IPS-15b (cell line): ENCODE data around the gene ATP1B2.
A peak's percentile ranks its signal among the peaks of the same experiment; 100 is the strongest.

Experiments
- H3K27me3 ChIP-seq: one replicate; pipeline ENCODE4 v1.6.1; 2013; ENCODE audit warnings: low read length; ENCODE audit not compliant: control insufficient read depth, insufficient read depth
- H3K36me3 ChIP-seq: one replicate; pipeline ENCODE4 v1.6.1; 2013; ENCODE audit warnings: low read length; ENCODE audit not compliant: control insufficient read depth, insufficient read depth
- H3K4me1 ChIP-seq: one replicate; pipeline ENCODE4 v1.6.1; 2013; ENCODE audit warnings: mild to moderate bottlenecking, low read length; ENCODE audit not compliant: control insufficient read depth, insufficient read depth
- H3K4me3 ChIP-seq: one replicate; pipeline ENCODE4 v1.5.1; 2013; ENCODE audit warnings: low read depth, low read length
- H3K9ac ChIP-seq: one replicate; pipeline ENCODE4 v1.6.1; 2013; ENCODE audit warnings: low read depth, mild to moderate bottlenecking, low read length
- H3K9me3 ChIP-seq: one replicate; pipeline ENCODE4 v1.6.1; 2013; ENCODE audit warnings: mild to moderate bottlenecking, low read length; ENCODE audit not compliant: control insufficient read depth, insufficient read depth

ATP1B2 gene

GRCh38 chr17:7687908-7688807 is 37.4 kb downstream of the ATP1B2 start, which contains the start of gene WRAP53:
TSS of gene WRAP53 (plus strand) at chr17:7688477. CDS start at chr17:7688649, 172 bp downstream.
- Histone ChIP-seq H3K4me1 (peaks cover 10% of the 10 kb centered on the region), H3K36me3 (no peaks in the 10 kb centered on the region)

DNA sequence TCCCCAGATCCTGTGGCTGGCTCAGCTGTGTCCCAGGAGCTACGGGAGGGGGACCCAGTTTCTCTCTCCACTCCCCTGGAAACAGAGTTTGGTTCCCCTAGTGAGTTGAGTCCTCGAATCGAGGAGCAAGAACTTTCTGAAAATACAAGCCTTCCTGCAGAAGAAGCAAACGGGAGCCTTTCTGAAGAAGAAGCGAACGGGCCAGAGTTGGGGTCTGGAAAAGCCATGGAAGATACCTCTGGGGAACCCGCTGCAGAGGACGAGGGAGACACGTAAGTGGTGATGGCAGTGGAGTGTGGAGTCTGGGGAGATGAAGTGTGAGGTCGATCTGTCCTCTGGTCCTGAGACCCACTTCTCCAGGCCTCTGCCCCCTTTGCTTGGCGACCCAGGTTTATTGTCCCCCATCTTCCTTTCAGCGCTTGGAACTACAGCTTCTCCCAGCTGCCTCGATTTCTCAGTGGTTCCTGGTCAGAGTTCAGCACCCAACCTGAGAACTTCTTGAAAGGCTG is 38.1 kb downstream of the ATP1B2 start:
- H3K4me3 ChIP-seq: peak overlapping the region; percentile 96
- H3K36me3 ChIP-seq: no peaks in the 10 kb centered on the region
- H3K9ac ChIP-seq: peak overlapping the region; percentile 78
- no peaks in the 10 kb centered on the region for H3K9me3 ChIP-seq
- H3K27me3 ChIP-seq: no peaks in the 10 kb centered on the region
- H3K4me1 ChIP-seq: peaks cover 10% of the 10 kb centered on the region

More at GRCh38 chr17:7687908-7688807, 37.4 kb downstream of the ATP1B2 start, which contains the start of gene WRAP53:
- H3K9ac ChIP-seq: peak within 1 kb of the TSS; percentile 95
- no peaks in the 10 kb centered on the region for H3K9me3 ChIP-seq
- H3K27me3 ChIP-seq: no peaks in the 10 kb centered on the region
- peak within 1 kb of the TSS; percentile 99 for H3K4me3 ChIP-seq

- H3K27me3 ChIP-seq: no peaks in the 10 kb centered on the region
- no peak overlapping the region for H3K9ac ChIP-seq
- H3K4me3 ChIP-seq: no peak overlapping the region
- H3K36me3 ChIP-seq: peaks cover 1% of the 10 kb centered on the region
- H3K9me3 ChIP-seq: no peaks in the 10 kb centered on the region
- H3K4me1 ChIP-seq: no peaks in the 10 kb centered on the region
These were observed 44.9 kb downstream of the ATP1B2 start for GRCh38 chr17:7695586-7695985.

DNA sequence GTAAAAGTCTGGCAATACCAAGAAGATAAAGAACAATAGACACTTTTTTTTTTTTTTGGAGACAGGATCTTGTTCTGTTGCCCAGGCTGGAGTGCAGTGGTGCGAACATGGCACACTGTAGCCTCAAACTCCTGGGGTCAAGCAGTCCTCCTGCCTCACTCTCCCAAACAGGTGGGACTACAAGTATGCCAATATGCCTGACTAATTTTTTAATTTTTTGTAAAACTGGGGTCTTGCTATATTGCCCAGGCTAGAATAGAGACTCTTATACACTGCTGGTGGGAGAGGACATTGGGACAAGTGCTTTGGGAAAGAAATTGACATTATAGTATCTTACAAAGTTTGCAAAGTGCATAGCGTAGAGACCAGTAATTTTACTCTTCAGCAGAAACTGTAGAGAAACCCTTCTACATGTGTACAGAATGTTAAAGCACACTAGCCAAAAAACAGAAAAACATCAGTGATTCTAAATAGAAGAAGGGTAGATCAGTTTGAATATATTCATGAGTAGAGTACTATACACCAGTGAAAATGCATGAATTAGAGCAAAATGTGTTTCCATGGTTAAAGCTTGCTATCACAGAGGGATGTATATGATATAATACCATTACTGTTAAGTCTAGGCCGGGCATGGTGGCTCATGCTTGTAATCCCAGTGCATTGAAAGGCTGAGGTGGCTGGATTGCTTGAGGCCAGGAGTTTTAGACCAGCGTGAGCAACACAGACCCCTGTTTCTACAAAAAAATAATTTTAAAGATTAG is 47.3 kb downstream of the ATP1B2 start:
- Histone ChIP-seq H3K4me3 (no peak overlapping the region), H3K4me1 (peaks cover under 1% of the 10 kb centered on the region), H3K36me3 (peaks cover 12% of the 10 kb centered on the region), H3K27me3 (no peaks in the 10 kb centered on the region), H3K9ac (no peak overlapping the region), H3K9me3 (no peaks in the 10 kb centered on the region)

DNA sequence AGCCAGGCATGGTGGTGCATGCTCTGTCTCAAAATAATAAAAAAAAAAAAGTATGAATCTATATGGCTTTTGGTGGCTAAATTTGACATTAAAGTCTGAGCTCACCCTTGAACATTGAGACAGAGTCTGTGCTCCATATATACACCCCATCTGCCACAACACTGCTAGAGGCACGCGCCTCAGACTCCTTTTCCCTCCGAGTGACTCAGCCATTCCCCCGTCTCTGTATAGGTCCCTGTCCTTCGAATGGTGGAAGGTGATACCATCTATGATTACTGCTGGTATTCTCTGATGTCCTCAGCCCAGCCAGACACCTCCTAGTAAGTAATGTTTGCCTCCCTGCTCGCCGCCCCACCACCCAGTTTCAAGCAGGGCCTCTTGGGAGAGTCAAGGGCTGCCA is 49.8 kb downstream of the ATP1B2 start:
- Histone ChIP-seq H3K36me3 (peaks cover 12% of the 10 kb centered on the region), H3K9ac (no peak overlapping the region), H3K9me3 (no peaks in the 10 kb centered on the region), H3K4me1 (peaks cover 5% of the 10 kb centered on the region), H3K27me3 (peaks cover 6% of the 10 kb centered on the region), H3K4me3 (no peak overlapping the region)

DNA sequence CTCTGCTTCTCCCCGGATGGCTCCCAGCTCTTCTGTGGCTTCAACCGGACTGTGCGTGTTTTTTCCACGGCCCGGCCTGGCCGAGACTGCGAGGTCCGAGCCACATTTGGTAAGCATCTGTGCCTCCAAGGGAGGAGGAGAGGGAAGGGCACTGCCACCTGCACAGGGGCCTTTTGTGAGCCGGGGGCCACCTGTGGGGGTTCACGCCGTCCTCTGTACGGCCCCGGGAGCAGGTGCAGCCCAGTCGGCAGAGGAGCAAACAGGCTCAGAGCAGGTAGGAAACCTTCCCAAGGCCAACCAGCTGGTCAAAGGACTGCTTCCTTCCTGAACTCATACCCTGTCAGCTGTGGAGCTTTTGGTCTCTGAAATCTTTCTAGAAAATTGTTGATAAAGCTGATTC is 51.0 kb downstream of the ATP1B2 start:
- H3K4me1 ChIP-seq: peaks cover 9% of the 10 kb centered on the region
- no peaks in the 10 kb centered on the region for H3K9me3 ChIP-seq

DNA sequence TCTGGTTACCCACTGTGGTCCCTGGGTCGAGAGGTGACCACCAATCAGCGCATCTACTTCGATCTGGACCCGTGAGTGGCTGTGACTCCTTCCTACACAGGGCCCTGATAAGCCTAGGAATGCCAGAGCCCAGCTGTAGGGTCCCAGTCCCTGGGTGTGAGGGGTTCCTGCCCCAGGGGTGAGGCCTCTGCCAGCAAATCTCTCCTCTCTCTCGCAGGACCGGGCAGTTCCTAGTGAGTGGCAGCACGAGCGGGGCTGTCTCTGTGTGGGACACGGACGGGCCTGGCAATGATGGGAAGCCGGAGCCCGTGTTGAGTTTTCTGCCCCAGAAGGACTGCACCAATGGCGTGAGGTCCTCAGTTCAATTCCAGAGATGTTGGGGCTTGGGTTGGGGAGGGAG is 52.0 kb downstream of the ATP1B2 start:
- H3K4me3 ChIP-seq: peak overlapping the region; percentile 41
- peaks cover 9% of the 10 kb centered on the region for H3K4me1 ChIP-seq
- no peak overlapping the region for H3K9ac ChIP-seq
- peaks cover 12% of the 10 kb centered on the region for H3K36me3 ChIP-seq
- no peaks in the 10 kb centered on the region for H3K9me3 ChIP-seq
- H3K27me3 ChIP-seq: peaks cover 16% of the 10 kb centered on the region

More for the DNA sequence above, 51.0 kb downstream of the ATP1B2 start:
- Histone ChIP-seq H3K4me3 (no peak overlapping the region), H3K27me3 (peaks cover 13% of the 10 kb centered on the region), H3K36me3 (peaks cover 12% of the 10 kb centered on the region), H3K9ac (no peak overlapping the region)

DNA sequence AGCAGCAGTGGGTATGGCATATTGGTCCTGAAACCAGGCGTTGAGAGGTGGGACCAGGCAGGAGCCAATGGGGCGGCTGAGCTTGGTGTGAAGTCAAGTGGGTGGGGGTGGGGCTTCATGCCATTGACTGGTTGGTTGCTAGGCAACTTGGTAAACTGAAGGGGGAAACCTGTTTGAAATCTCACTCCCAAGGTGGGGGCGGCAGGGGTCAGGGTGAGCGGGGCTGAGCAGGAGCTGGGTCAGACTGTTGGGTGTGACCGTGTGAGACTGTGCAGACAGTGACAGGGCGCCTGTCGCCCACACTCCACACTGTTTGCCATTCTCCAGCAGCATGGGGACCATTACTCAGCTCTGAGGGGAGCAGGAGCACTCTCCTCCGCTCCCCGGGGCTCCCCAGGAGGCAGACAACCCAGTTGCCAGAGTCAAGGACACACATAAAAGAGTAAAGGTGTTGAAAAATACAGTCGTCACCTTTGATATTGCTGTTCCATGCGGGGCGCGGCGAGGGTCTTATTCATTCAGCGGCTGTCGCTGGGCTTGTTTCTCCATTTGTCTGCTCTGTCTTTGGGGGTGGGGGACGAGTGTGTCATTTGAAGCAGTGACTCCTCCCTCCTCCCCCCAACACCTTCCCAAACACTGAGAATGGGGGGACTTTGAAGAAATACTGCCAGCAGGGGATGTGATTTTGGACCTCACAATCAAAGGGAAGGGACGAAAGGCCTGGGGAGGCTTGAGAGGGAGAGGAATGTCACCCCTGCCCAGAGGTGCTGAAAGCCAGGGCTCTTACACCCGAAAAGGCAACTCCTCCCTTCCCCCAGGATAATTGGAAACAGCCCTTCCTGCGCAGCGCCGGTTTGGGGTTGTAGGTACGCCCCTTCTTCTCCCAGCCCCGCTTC is 53.1 kb downstream of the ATP1B2 start:
- Histone ChIP-seq H3K4me1 (peaks cover 9% of the 10 kb centered on the region), H3K4me3 (peak overlapping the region; percentile 75), H3K36me3 (peaks cover 12% of the 10 kb centered on the region), H3K9ac (no peak overlapping the region), H3K27me3 (peaks cover 16% of the 10 kb centered on the region), H3K9me3 (no peaks in the 10 kb centered on the region)

GRCh38 chr17:7704601-7705268 is 54.0 kb downstream of the ATP1B2 start, which contains the start of gene EFNB3:
TSS of gene EFNB3 (plus strand) at chr17:7705202. CDS start at chr17:7705599, 397 bp downstream.
- Histone ChIP-seq H3K9me3 (no peaks in the 10 kb centered on the region), H3K4me1 (peaks cover 9% of the 10 kb centered on the region), H3K36me3 (peaks cover 12% of the 10 kb centered on the region), H3K4me3 (peak within 1 kb of the TSS; percentile 75), H3K27me3 (peaks cover 16% of the 10 kb centered on the region), H3K9ac (peak within 1 kb of the TSS; percentile 24)

DNA sequence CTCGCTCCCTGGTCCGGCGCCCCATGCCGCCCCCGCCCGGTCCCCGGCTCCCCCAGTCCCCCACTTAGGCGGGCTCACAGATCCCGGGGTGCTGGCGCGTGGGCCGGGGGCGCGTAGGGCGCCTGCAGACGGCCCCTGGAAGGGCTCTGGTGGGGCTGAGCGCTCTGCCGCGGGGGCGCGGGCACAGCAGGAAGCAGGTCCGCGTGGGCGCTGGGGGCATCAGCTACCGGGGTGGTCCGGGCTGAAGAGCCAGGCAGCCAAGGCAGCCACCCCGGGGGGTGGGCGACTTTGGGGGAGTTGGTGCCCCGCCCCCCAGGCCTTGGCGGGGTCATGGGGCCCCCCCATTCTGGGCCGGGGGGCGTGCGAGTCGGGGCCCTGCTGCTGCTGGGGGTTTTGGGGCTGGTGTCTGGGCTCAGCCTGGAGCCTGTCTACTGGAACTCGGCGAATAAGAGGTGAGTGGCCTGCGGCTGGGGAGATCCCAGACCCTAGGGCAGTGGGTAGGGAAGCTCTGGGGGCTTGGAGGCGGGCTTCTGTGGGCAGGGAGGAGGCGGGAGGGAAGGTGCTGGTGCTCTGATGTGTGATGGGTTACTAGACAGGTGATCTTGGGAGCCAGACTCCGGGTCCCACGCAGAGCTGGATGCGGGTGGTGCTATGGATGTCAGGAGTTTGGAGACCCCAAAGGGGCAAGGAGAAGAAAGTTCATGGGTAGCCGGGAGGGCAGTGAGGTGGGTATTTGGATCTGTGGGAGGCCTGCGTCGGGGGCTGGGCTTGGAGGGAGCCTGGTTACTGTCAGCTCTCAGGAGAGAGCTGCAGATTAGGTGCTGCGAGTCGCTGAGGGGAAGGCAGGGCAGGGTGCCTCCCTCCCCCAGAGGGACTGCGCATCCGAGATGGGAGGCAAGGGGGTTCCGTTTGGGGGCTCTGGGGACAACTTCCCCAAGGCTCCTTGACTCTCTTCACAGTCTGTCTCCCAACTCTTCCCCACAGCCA is 54.8 kb downstream of the ATP1B2 start:
- Histone ChIP-seq H3K36me3 (peaks cover 11% of the 10 kb centered on the region), H3K4me3 (peak overlapping the region; percentile 75), H3K4me1 (peaks cover 9% of the 10 kb centered on the region), H3K9me3 (no peaks in the 10 kb centered on the region), H3K9ac (peak overlapping the region; percentile 24), H3K27me3 (peaks cover 16% of the 10 kb centered on the region)
